BE2C (cell line): Measurements from ENCODE around the gene ANKRD29.

ENCODE experiments used
- DNase-seq: peaks from one replicate; pipeline ENCODE4 v3.0.0-alpha.2; 2020
- H3K27me3 ChIP-seq: fragments of 250-450 bp; sonication (Bioruptor Pico); 2 replicates; pipeline ENCODE4 v1.5.1; 2020; ENCODE audit warnings: mild to moderate bottlenecking
- H3K36me3 ChIP-seq: fragments of 250-450 bp; sonication (Bioruptor Pico); 2 replicates; pipeline ENCODE4 v1.5.1; 2020; ENCODE audit warnings: mild to moderate bottlenecking
- H3K4me1 ChIP-seq: fragments of 250-450 bp; sonication (Bioruptor Pico); 2 replicates; pipeline ENCODE4 v1.5.1; 2020
- H3K4me3 ChIP-seq: 2 replicates; pipeline ENCODE4 v1.5.1; 2011; ENCODE audit warnings: low read depth, low read length
- H3K9me3 ChIP-seq: fragments of 250-450 bp; sonication (Bioruptor Pico); 2 replicates; pipeline ENCODE4 v1.5.1; 2020
- CTCF ChIP-seq: IDR thresholded peaks from 2 replicates; pipeline ENCODE4 v1.5.1; 2012; ENCODE audit warnings: mild to moderate bottlenecking, low read depth, low read length

The ANKRD29 gene

GRCh38 chr18:23573626-23574431 lies 88.9 kb downstream of the ANKRD29 start:
- no peaks in the 10 kb centered on the region for H3K27me3 ChIP-seq
- no peak for TF ChIP-seq CTCF
- no peaks in the 10 kb centered on the region for H3K9me3 ChIP-seq
- H3K4me1 ChIP-seq, result peaks cover 3% of the 10 kb centered on the region
- no peaks in the 10 kb centered on the region for H3K36me3 ChIP-seq
- H3K4me3 ChIP-seq, result no peak overlapping the region
- DNase-seq, result no peak

GRCh38 chr18:23573020-23573419 lies 89.7 kb downstream of the ANKRD29 start:
- H3K9me3 ChIP-seq, result no peaks in the 10 kb centered on the region
- peaks cover 3% of the 10 kb centered on the region for H3K4me1 ChIP-seq
- H3K27me3 ChIP-seq, result no peaks in the 10 kb centered on the region
- DNase-seq, result no peak
- no peak for TF ChIP-seq CTCF
- H3K4me3 ChIP-seq, result no peak overlapping the region
- H3K36me3 ChIP-seq, result no peaks in the 10 kb centered on the region

- Histone ChIP-seq H3K4me3 (no peak overlapping the region), H3K27me3 (no peaks in the 10 kb centered on the region), H3K4me1 (peaks cover 3% of the 10 kb centered on the region), H3K9me3 (no peaks in the 10 kb centered on the region), H3K36me3 (no peaks in the 10 kb centered on the region)
- TF ChIP-seq CTCF, result no peak
- no peak for DNase-seq
These were observed 90.1 kb downstream of the ANKRD29 start for GRCh38 chr18:23572570-23572969.

GRCh38 chr18:23572012-23572411 lies 90.7 kb downstream of the ANKRD29 start:
- no peak for TF ChIP-seq CTCF
- peaks cover 3% of the 10 kb centered on the region for H3K4me1 ChIP-seq
- no peak for DNase-seq
- H3K9me3 ChIP-seq, result no peaks in the 10 kb centered on the region
- no peaks in the 10 kb centered on the region for H3K27me3 ChIP-seq
- no peaks in the 10 kb centered on the region for H3K36me3 ChIP-seq
- no peak overlapping the region for H3K4me3 ChIP-seq

GRCh38 chr18:23570912-23571504 lies 91.7 kb downstream of the ANKRD29 start:
- no peak overlapping the region for H3K4me3 ChIP-seq
- no peak for TF ChIP-seq CTCF
- H3K9me3 ChIP-seq, result no peaks in the 10 kb centered on the region
- H3K27me3 ChIP-seq, result no peaks in the 10 kb centered on the region
- no peak for DNase-seq
- H3K4me1 ChIP-seq, result peaks cover 3% of the 10 kb centered on the region
- H3K36me3 ChIP-seq, result no peaks in the 10 kb centered on the region
